Measurements from ENCODE around the gene RUNDC1. TPM values are rescaled to one million over a fixed set of nuclear protein-coding genes. Genes with fewer than 3 reads are reported as not detected.
"Not testable (repeated sequence)": the region's sequence is repeated elsewhere in the genome, so short reads cannot be mapped to it uniquely, and the experiment has no call there.

The RUNDC1 gene
- total RNA-seq, 2 donors from 2014 or later = 26.7 to 28.5 TPM

DNA sequence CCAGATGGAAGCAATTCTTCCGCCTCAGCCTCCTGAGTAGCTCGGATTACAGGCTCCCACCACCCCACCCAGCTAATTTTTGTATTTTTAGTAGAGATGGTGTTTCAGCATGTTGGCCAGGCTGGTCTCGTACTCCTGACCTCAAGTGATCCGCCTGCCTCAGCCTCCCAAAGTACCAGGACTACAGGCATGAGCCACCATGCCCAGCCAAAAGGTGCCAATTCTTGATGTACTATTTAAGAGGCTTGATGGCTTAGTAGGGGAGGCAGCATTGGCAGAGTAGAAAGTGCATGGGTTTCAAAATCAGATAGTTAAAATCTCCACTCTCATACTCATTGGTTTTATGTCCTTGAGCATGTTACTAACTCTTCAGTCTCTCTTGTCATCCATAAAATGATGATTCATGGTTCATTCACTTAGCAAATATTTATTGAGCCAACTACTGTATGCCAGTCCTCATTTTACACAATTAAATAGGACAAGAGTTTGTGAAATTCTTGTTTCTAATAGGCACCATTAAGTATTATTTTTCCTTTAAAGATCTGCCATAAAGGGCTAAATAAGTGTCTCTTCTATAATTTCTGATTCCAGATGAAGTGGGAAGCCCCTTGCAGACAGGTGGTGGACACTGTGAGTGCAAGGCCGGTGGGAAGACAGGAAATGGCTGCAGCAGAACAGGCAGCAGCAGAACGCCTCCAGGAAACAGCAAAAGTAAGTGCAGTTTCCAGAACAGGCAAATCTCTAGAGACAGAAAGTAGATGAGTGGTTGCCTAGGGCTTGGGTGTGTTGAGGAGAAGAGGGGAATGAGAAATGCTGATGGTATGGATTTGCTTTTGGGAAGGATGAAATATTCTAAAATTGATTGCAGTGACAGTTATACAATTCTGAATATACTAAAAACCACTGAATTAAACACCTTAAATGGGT is 9.6 kb downstream of the RUNDC1 start:
- Histone ChIP-seq H3K27me3 (replicated peaks; ENCODE audit: insufficient read depth) (no peaks in the 10 kb centered on the region), H3K4me1 (replicated peaks) (peaks cover 12% of the 10 kb centered on the region), H3K9me3 (no peaks in the 10 kb centered on the region), H3K27ac (peak overlapping the region; percentile 50 to 95), H3K4me3 (no peak overlapping the region), H3K36me3 (peaks cover 13 to 29% of the 10 kb centered on the region in 2 donors)
- DNase-seq (ENCODE audit: low spot score) = no peak
- WGBS = 76% methylated on average over 6 of the region's 6 CpGs
- peak; percentile 67 for TF ChIP-seq POLR2AphosphoS5 (IDR thresholded peaks at IDR 0.05)
- no peak for TF ChIP-seq POLR2A (IDR thresholded peaks at IDR 0.05)
- intact Hi-C loops (cut with DNase I) = no loop called here

DNA sequence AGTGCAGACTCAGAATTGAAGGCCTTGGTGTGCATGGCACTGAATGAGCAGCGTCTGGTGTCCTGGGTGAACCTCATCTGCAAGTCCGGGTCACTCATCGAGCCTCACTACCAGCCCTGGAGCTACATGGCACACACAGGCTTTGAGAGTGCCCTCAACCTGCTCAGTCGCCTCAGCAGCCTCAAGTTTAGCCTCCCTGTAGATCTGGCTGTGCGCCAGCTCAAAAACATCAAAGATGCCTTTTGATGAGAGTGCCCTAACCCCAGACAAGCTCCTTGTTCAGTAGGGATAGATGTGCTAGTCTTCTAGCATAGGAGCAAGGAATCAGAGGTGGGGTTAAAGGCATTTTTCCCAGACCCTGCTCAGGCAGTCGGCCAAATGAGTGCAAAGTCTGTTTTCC is 11.1 kb downstream of the RUNDC1 start:
- 97% methylated on average over 6 of the region's 6 CpGs for WGBS
- Histone ChIP-seq H3K36me3 (peaks cover 13 to 29% of the 10 kb centered on the region in 2 donors), H3K9me3 (no peaks in the 10 kb centered on the region), H3K27me3 (replicated peaks; ENCODE audit: insufficient read depth) (no peaks in the 10 kb centered on the region), H3K27ac (no peak overlapping the region), H3K4me3 (no peak overlapping the region), H3K4me1 (replicated peaks) (peaks cover 11% of the 10 kb centered on the region)
- DNase-seq (ENCODE audit: low spot score) = no peak
- intact Hi-C loops (cut with DNase I) = no loop called here
- TF ChIP-seq POLR2AphosphoS5 (IDR thresholded peaks at IDR 0.05) (no peak), POLR2A (IDR thresholded peaks at IDR 0.05) (no peak)
- TF ChIP-seq, protein P1, sequence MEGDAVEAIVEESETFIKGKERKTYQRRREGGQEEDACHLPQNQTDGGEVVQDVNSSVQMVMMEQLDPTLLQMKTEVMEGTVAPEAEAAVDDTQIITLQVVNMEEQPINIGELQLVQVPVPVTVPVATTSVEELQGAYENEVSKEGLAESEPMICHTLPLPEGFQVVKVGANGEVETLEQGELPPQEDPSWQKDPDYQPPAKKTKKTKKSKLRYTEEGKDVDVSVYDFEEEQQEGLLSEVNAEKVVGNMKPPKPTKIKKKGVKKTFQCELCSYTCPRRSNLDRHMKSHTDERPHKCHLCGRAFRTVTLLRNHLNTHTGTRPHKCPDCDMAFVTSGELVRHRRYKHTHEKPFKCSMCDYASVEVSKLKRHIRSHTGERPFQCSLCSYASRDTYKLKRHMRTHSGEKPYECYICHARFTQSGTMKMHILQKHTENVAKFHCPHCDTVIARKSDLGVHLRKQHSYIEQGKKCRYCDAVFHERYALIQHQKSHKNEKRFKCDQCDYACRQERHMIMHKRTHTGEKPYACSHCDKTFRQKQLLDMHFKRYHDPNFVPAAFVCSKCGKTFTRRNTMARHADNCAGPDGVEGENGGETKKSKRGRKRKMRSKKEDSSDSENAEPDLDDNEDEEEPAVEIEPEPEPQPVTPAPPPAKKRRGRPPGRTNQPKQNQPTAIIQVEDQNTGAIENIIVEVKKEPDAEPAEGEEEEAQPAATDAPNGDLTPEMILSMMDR (IDR thresholded peaks at IDR 0.05) = no peak

DNA sequence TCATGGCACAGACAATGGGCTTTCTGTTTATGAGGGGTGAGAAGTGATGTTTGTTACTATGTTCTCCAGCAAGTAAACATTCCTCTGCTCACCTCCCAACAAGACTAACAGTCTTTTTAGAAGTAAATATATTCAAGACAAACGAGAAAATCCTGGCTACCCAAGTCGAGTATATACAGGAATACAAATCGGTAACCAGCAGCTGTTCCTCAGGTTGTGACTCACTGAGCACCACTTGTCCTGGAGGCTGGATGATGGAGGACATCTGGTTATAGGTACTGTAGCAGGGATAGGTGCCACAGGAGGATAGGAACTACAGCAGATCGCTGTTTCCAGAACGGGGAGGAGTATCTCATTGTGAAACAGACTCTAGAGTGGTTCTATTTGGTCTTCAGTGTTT is 12.5 kb downstream of the RUNDC1 start:
- peak overlapping the region in 1 of 2 donors; percentile 57 for H3K27ac ChIP-seq
- H3K4me1 ChIP-seq (replicated peaks) = peaks cover 5% of the 10 kb centered on the region
- no peak overlapping the region for H3K4me3 ChIP-seq
- intact Hi-C loops (cut with DNase I) = no loop called here
- 72% methylated on average over 5 of the region's 5 CpGs for WGBS
- DNase-seq (ENCODE audit: low spot score) = peak; percentile 36
- H3K27me3 ChIP-seq (replicated peaks; ENCODE audit: insufficient read depth) = no peaks in the 10 kb centered on the region
- TF ChIP-seq, protein P1 (IDR thresholded peaks at IDR 0.05) = no peak
- TF ChIP-seq POLR2A (IDR thresholded peaks at IDR 0.05) (no peak), POLR2AphosphoS5 (IDR thresholded peaks at IDR 0.05) (peak; percentile 73)
- peaks cover 13 to 29% of the 10 kb centered on the region in 2 donors for H3K36me3 ChIP-seq
- H3K9me3 ChIP-seq = no peaks in the 10 kb centered on the region

DNA sequence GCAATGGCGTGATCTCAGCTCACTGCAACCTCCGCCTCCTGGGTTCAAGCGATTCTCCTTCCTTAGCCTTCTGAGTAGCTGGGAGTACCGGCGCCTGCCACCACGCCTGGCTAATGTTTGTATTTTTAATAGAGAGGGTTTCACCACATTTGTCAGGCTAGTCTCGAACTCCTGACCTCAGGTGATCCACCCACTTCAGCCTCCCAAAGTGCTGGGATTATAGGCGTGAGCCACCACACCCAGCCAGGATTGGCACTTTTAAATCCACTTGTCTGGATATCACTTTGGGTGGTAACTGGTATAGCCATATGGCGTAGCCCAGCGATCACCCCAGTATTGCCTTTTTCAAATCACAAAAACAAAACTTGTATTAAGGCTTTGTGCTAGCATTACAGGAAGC is 13.5 kb downstream of the RUNDC1 start:
- 86% methylated on average over 10 of the region's 10 CpGs for WGBS
- Histone ChIP-seq H3K27ac (peak overlapping the region in 1 of 2 donors; percentile 57), H3K36me3 (peaks cover 13 to 23% of the 10 kb centered on the region in 2 donors)
- H3K4me3 ChIP-seq; H3K9me3 ChIP-seq; DNase-seq (ENCODE audit: low spot score); H3K27me3 ChIP-seq (replicated peaks; ENCODE audit: insufficient read depth); H3K4me1 ChIP-seq (replicated peaks); intact Hi-C loops (cut with DNase I): not testable (repeated sequence)

DNA sequence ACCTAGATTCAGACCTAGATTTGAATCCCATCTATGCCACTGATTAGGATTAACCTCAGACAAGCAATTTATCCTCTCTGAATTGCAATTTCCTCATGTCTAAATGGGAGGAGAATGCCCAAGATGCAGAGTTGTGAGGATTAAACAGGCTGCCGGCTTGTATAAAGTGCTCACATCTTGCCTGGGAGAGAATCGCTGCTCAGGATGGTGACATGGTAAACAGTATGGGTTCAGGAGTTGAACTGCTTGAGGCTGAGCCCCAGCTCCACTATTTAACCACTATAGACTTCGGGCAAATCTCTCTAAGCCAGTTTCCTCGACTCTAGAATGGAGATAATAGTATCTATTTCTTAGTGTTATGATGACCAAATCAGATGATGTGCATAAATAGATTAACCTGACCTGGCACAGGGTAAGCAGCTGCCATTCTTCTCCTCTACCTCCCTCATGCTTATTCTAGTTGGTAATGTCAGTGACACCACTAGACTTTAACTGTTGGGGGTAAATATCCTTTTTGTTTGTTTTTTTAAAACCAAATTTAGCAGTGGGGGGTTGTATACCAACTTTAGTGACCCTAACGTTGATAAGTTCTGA is 17.1 kb downstream of the RUNDC1 start:
- no peaks in the 10 kb centered on the region for H3K9me3 ChIP-seq
- no peak overlapping the region for H3K4me3 ChIP-seq
- H3K4me1 ChIP-seq (replicated peaks) = no peaks in the 10 kb centered on the region
- H3K27ac ChIP-seq = peak overlapping the region; percentile 72 to 81
- no peak for DNase-seq (ENCODE audit: low spot score)
- intact Hi-C loops (cut with DNase I) = loop anchor here (5.0 kb wide), 1 partner anchor 150 kb away; no protein-coding TSS in a partner anchor
- WGBS = 21% methylated on average over 5 of the region's 5 CpGs
- peaks cover 0 to 5% of the 10 kb centered on the region in 2 donors for H3K36me3 ChIP-seq
- H3K27me3 ChIP-seq (replicated peaks; ENCODE audit: insufficient read depth) = no peaks in the 10 kb centered on the region
- TF ChIP-seq POLR2A (IDR thresholded peaks at IDR 0.05) = no peak
- TF ChIP-seq, protein P1 (IDR thresholded peaks at IDR 0.05) = no peak
- no peak for TF ChIP-seq POLR2AphosphoS5 (IDR thresholded peaks at IDR 0.05)
